ENCODE measurements around the gene HOXA3. TPM values are rescaled to one million over a fixed set of nuclear protein-coding genes. Genes with fewer than 3 reads are reported as not detected.

Gene HOXA3
- total RNA-seq, 1 experiment from 2014 or later, result 30.2 TPM

DNA sequence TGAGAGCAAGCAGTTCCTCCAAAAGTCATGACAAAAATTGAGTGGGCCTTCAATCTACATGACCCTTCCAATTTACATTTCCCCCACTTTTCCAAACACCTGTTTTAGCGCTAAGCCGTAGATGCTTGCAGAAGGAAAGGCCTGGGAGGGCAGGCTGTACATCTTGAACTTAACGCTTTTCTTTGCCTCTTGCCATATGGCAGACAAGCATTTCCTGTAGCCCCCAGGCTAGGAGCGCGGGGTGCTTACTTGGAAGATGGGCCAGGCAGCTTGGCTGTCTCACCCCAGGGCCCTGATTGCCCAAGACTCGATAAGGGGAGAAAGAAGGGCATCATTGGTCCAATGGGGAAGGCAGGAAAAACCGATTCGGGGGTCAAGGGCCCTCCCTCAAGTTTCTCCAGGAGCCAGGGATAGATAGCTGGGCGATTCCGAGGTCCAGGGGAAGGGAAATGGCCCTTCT is 20.0 kb upstream of the HOXA3 start:
- no peak for DNase-seq (ENCODE audit: low read depth, low spot score)
- Histone ChIP-seq H3K4me1 (ENCODE audit: control insufficient read depth, insufficient read depth, low read length) (peaks cover 5% of the 10 kb centered on the region; the same call in 1 of the 2 replicates), H3K9me3 (ENCODE audit: control insufficient read depth, insufficient read depth, low read depth, low read length) (no peaks in the 10 kb centered on the region), H3K27ac (ENCODE audit: low read length) (no peak overlapping the region), H3K27me3 (ENCODE audit: control insufficient read depth, insufficient read depth, low read length) (no peaks in the 10 kb centered on the region), H3K4me3 (ENCODE audit: low read depth in 2 of 2, low read length in 2 of 2) (no peak overlapping the region), H3K36me3 (ENCODE audit: control insufficient read depth, insufficient read depth, low read length) (no peaks in the 10 kb centered on the region)
- no peak for TF ChIP-seq SIN3A (IDR thresholded peaks at IDR 0.05; ENCODE audit: borderline replicate concordance, insufficient read depth, low read depth, low read length)
- TF ChIP-seq, protein P1, sequence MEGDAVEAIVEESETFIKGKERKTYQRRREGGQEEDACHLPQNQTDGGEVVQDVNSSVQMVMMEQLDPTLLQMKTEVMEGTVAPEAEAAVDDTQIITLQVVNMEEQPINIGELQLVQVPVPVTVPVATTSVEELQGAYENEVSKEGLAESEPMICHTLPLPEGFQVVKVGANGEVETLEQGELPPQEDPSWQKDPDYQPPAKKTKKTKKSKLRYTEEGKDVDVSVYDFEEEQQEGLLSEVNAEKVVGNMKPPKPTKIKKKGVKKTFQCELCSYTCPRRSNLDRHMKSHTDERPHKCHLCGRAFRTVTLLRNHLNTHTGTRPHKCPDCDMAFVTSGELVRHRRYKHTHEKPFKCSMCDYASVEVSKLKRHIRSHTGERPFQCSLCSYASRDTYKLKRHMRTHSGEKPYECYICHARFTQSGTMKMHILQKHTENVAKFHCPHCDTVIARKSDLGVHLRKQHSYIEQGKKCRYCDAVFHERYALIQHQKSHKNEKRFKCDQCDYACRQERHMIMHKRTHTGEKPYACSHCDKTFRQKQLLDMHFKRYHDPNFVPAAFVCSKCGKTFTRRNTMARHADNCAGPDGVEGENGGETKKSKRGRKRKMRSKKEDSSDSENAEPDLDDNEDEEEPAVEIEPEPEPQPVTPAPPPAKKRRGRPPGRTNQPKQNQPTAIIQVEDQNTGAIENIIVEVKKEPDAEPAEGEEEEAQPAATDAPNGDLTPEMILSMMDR (IDR thresholded peaks at IDR 0.05), result no peak
- TF ChIP-seq, protein P2, sequence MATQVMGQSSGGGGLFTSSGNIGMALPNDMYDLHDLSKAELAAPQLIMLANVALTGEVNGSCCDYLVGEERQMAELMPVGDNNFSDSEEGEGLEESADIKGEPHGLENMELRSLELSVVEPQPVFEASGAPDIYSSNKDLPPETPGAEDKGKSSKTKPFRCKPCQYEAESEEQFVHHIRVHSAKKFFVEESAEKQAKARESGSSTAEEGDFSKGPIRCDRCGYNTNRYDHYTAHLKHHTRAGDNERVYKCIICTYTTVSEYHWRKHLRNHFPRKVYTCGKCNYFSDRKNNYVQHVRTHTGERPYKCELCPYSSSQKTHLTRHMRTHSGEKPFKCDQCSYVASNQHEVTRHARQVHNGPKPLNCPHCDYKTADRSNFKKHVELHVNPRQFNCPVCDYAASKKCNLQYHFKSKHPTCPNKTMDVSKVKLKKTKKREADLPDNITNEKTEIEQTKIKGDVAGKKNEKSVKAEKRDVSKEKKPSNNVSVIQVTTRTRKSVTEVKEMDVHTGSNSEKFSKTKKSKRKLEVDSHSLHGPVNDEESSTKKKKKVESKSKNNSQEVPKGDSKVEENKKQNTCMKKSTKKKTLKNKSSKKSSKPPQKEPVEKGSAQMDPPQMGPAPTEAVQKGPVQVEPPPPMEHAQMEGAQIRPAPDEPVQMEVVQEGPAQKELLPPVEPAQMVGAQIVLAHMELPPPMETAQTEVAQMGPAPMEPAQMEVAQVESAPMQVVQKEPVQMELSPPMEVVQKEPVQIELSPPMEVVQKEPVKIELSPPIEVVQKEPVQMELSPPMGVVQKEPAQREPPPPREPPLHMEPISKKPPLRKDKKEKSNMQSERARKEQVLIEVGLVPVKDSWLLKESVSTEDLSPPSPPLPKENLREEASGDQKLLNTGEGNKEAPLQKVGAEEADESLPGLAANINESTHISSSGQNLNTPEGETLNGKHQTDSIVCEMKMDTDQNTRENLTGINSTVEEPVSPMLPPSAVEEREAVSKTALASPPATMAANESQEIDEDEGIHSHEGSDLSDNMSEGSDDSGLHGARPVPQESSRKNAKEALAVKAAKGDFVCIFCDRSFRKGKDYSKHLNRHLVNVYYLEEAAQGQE (IDR thresholded peaks at IDR 0.05; ENCODE audit: insufficient read depth in 1 of 2, low read depth in 2 of 2, low read length in 1 of 2), result no peak
- no peak for TF ChIP-seq TCF7L2 (IDR thresholded peaks at IDR 0.05; ENCODE audit: low read depth, low read length)
- no peak for TF ChIP-seq POLR2AphosphoS5 (IDR thresholded peaks at IDR 0.05; ENCODE audit: low read depth, low read length)
- ChIA-PET CTCF (no interaction called here), POLR2A (no interaction called here)
- in situ Hi-C loops (cut with HindIII; ENCODE audit: low pct_unique_long_range_greater_than_20kb, low sequenced_read_pairs), result no loop called here
- no TSS peak for BruUV-seq (replicated peaks)
- intact Hi-C loops (cut with micrococcal nuclease; ENCODE audit: unreplicated experiment), result no loop called here
- ATAC-seq, result no peak

DNA sequence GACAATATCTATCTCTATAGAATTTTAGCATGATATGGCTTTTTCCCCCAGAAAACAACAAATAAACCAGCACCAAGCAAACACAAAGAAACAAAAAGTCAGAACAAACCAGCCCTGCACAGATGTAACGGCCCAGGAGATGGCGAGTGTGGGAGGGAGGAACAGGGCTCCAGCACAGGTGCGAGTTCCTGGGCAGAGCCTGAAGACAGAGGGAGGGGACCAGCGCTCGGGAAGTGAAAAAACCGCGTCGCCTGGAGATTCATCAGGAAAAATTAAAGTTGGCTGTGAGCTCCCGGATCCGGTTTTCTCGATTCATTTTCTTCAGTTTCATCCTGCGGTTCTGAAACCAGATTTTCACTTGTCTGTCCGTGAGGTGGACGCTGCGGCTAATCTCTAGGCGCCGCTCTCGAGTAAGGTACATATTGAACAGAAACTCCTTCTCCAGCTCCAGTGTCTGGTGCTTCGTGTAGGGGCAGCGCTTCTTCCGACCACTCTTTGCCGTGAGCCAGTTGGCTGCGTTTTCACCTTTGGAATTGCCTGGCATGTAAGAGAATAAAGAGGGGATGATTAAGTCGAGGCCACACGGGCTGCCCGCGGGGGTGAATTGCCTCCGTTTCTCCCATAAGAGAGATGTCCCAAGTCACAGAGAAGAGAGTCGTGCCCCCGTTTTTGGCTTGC is 19.4 kb upstream of the HOXA3 start:
- no peak for DNase-seq (ENCODE audit: low read depth, low spot score)
- H3K36me3 ChIP-seq (ENCODE audit: control insufficient read depth, insufficient read depth, low read length), result no peaks in the 10 kb centered on the region
- no peaks in the 10 kb centered on the region for H3K27me3 ChIP-seq (ENCODE audit: control insufficient read depth, insufficient read depth, low read length)
- no TSS peak for BruUV-seq (replicated peaks)
- in situ Hi-C loops (cut with HindIII; ENCODE audit: low pct_unique_long_range_greater_than_20kb, low sequenced_read_pairs) (no loop called here), intact Hi-C loops (cut with micrococcal nuclease; ENCODE audit: unreplicated experiment) (no loop called here)
- ChIA-PET CTCF (interaction anchor here (0.7 kb wide), 1 partner anchor 8 kb away, joined by 3 read pairs; no protein-coding TSS in a partner anchor), POLR2A (no interaction called here)
- H3K27ac ChIP-seq (ENCODE audit: low read length), result no peak overlapping the region
- peaks cover 5% of the 10 kb centered on the region; the same call in 1 of the 2 replicates for H3K4me1 ChIP-seq (ENCODE audit: control insufficient read depth, insufficient read depth, low read length)
- no peak overlapping the region for H3K4me3 ChIP-seq (ENCODE audit: low read depth in 2 of 2, low read length in 2 of 2)
- ATAC-seq, result no peak
- TF ChIP-seq SIN3A (IDR thresholded peaks at IDR 0.05; ENCODE audit: borderline replicate concordance, insufficient read depth, low read depth, low read length) (no peak), POLR2AphosphoS5 (IDR thresholded peaks at IDR 0.05; ENCODE audit: low read depth, low read length) (no peak), TCF7L2 (IDR thresholded peaks at IDR 0.05; ENCODE audit: low read depth, low read length) (no peak)
- TF ChIP-seq, protein P2 (IDR thresholded peaks at IDR 0.05; ENCODE audit: insufficient read depth in 1 of 2, low read depth in 2 of 2, low read length in 1 of 2), result no peak
- TF ChIP-seq, protein P1 (IDR thresholded peaks at IDR 0.05), result no peak
- H3K9me3 ChIP-seq (ENCODE audit: control insufficient read depth, insufficient read depth, low read depth, low read length), result no peaks in the 10 kb centered on the region
